Renal pelvis (tissue), 4 donors: ENCODE data around the gene ZNF74. TPM values are rescaled to one million over a fixed set of nuclear protein-coding genes. Genes with fewer than 3 reads are reported as not detected.
"Not testable (repeated sequence)": the region's sequence is repeated elsewhere in the genome, so short reads cannot be mapped to it uniquely, and the experiment has no call there.

Experiments used
- DNase-seq: peaks from one replicate; pipeline ENCODE4 v3.0.0-alpha.2; 2013
- polyA plus RNA-seq, 3 donors: library from polyadenylated mRNA; unstranded; fragments of 120-200 nt; gene quantifications; one replicate each; pipeline ENCODE4 v1.2.1, GENCODE V29; 2013; ENCODE audit not compliant: insufficient read length in 3 of 3

Gene ZNF74
- polyA plus RNA-seq, 3 donors: 20.4 to 21.7 (median 21.0) TPM

- DNase-seq: not testable (repeated sequence)
Measured at GRCh38 chr22:20415699-20416098, 21.7 kb downstream of the ZNF74 start.

- no peak for DNase-seq
Measured at GRCh38 chr22:20418211-20418788, 24.3 kb downstream of the ZNF74 start.

GRCh38 chr22:20419664-20419951, 25.7 kb downstream of the ZNF74 start:
- no peak for DNase-seq

- no peak for DNase-seq
Measured at GRCh38 chr22:20420157-20420842, 26.3 kb downstream of the ZNF74 start.

GRCh38 chr22:20421507-20421874, 27.5 kb downstream of the ZNF74 start:
- DNase-seq: no peak

- no peak for DNase-seq
Measured at GRCh38 chr22:20422271-20423007, 28.5 kb downstream of the ZNF74 start.

- DNase-seq: no peak
Measured at GRCh38 chr22:20423008-20423905, 29.3 kb downstream of the ZNF74 start.

GRCh38 chr22:20423906-20424551, 30.1 kb downstream of the ZNF74 start:
- DNase-seq: no peak

GRCh38 chr22:20424568-20424931, 30.6 kb downstream of the ZNF74 start:
- DNase-seq: no peak

- peak; percentile 64 for DNase-seq
Measured at GRCh38 chr22:20424932-20425565, 31.1 kb downstream of the ZNF74 start.

- DNase-seq: no peak
Measured at GRCh38 chr22:20425566-20426258, 31.8 kb downstream of the ZNF74 start.

GRCh38 chr22:20426259-20426615, 32.3 kb downstream of the ZNF74 start:
- DNase-seq: no peak

GRCh38 chr22:20427104-20427944, 33.4 kb downstream of the ZNF74 start:
- DNase-seq: no peak

- DNase-seq: no peak
Measured at GRCh38 chr22:20427945-20428417, 34.0 kb downstream of the ZNF74 start.

GRCh38 chr22:20428496-20429253, 34.7 kb downstream of the ZNF74 start:
- DNase-seq: no peak

GRCh38 chr22:20429254-20430100, 35.5 kb downstream of the ZNF74 start:
- no peak for DNase-seq

GRCh38 chr22:20430101-20430719, 36.3 kb downstream of the ZNF74 start:
- no peak for DNase-seq
